Panc1 (cell line): ENCODE data around the gene TMEM109. TPM values are rescaled to one million over a fixed set of nuclear protein-coding genes. Genes with fewer than 3 reads are reported as not detected.

Experiments
- ATAC-seq: fragments of 200-7000 bp; cut with Tn5 transposase; 2 replicates; pipeline ENCODE4 v1.9.1; 2020; ENCODE audit warnings: mild to moderate bottlenecking, moderate library complexity
- BruUV-seq: library from RNA; stranded (reverse); fragments of 400-500 nt; replicated peaks from 2 replicates; lab custom pipeline; 2021; lab: Mats Ljungman, UMichigan
- CTCF ChIA-PET: fragments of 300-600 bp; sonication (Branson Sonifier 250); formaldehyde crosslinking; loops from one replicate; lab custom pipeline; 2022; ENCODE audit warnings: antibody characterized with exemption; lab: Charles Lee
- POLR2A ChIA-PET: fragments of 300-600 bp; sonication (Branson Sonifier 250); formaldehyde crosslinking; loops from one replicate; lab custom pipeline; 2022; ENCODE audit warnings: antibody characterized with exemption; lab: Charles Lee
- DNase-seq: peaks from one replicate; pipeline ENCODE4 v3.0.0-alpha.2; 2010; ENCODE audit warnings: low read depth, low spot score
- H3K27ac ChIP-seq: 2 replicates; pipeline ENCODE4 v1.5.1; 2011; ENCODE audit warnings: mild to moderate bottlenecking, low read length, inconsistent platforms
- H3K27me3 ChIP-seq: fragments of 200-500 bp; sonication (Bioruptor generic); 2 replicates; pipeline ENCODE4 v1.6.0; 2014; ENCODE audit warnings: low read length, inconsistent platforms; ENCODE audit not compliant: control insufficient read depth, insufficient read depth
- H3K36me3 ChIP-seq: fragments of 200-500 bp; sonication (Bioruptor generic); 2 replicates; pipeline ENCODE4 v1.5.1; 2014; ENCODE audit warnings: inconsistent platforms, mild to moderate bottlenecking, low read length, moderate library complexity; ENCODE audit not compliant: control insufficient read depth, insufficient read depth
- H3K4me1 ChIP-seq: 2 replicates; pipeline ENCODE4 v1.5.1; 2011; ENCODE audit warnings: inconsistent platforms, mild to moderate bottlenecking, low read length, moderate library complexity; ENCODE audit not compliant: control insufficient read depth, insufficient read depth
- H3K4me3 ChIP-seq, 2 experiments: 2 replicates each; pipeline ENCODE4 v1.5.1; 2011 to 2012; ENCODE audit warnings: low read depth in 2 of 2, low read length in 2 of 2, mild to moderate bottlenecking in 2 of 2, inconsistent platforms in 1 of 2, moderate library complexity in 1 of 2
- H3K9me3 ChIP-seq: fragments of 200-500 bp; sonication (Bioruptor generic); 2 replicates; pipeline ENCODE4 v1.5.1; 2014; ENCODE audit warnings: low read depth, mild to moderate bottlenecking, inconsistent platforms, low read length, moderate library complexity; ENCODE audit not compliant: control insufficient read depth, insufficient read depth
- POLR2AphosphoS5 ChIP-seq: IDR thresholded peaks from 2 replicates; pipeline ENCODE4 v1.6.1; 2012; ENCODE audit warnings: mild to moderate bottlenecking, low read depth, low read length, moderate library complexity
- SIN3A ChIP-seq: IDR thresholded peaks from 2 replicates; pipeline ENCODE4 v1.6.1; 2012; ENCODE audit warnings: low read depth, mild to moderate bottlenecking, low read length, moderate library complexity, borderline replicate concordance; ENCODE audit not compliant: insufficient read depth
- TCF7L2 ChIP-seq: IDR thresholded peaks from 2 replicates; pipeline ENCODE4 v1.6.1; 2011; ENCODE audit warnings: mild to moderate bottlenecking, low read depth, low read length, inconsistent platforms
- in situ Hi-C: cut with HindIII; loops from 2 replicates; pipeline ENCODE4 v1.10.0; 2016; ENCODE audit warnings: low sequenced_read_pairs, low pct_unique_long_range_greater_than_20kb
- intact Hi-C: fragments of 100-400 bp; cut with micrococcal nuclease; formaldehyde crosslinking; loops from one replicate; pipeline ENCODE4 v1.10.0; 2022; ENCODE audit not compliant: unreplicated experiment
- total RNA-seq: library from RNA; stranded (reverse); gene quantifications from one replicate; pipeline ENCODE4 v1.2.1, GENCODE V29; 2021; ENCODE audit not compliant: unreplicated experiment
- TF ChIP-seq, protein P1 (sequence below): fragments of 450-650 bp; IDR thresholded peaks from 2 replicates; pipeline ENCODE4 v1.5.1; 2017; ENCODE audit warnings: mild to moderate bottlenecking
- TF ChIP-seq, protein P2 (sequence below), 2 experiments: IDR thresholded peaks; 2 replicates each; pipeline ENCODE4 v1.6.1; 2011 to 2012; ENCODE audit warnings: low read depth in 2 of 2, control low read depth in 1 of 2, low read length in 1 of 2, mild to moderate bottlenecking in 1 of 2, moderate library complexity in 1 of 2; ENCODE audit not compliant: insufficient read depth in 1 of 2

TMEM109 gene
- total RNA-seq, 1 experiment from 2014 or later, result 91.8 TPM

DNA sequence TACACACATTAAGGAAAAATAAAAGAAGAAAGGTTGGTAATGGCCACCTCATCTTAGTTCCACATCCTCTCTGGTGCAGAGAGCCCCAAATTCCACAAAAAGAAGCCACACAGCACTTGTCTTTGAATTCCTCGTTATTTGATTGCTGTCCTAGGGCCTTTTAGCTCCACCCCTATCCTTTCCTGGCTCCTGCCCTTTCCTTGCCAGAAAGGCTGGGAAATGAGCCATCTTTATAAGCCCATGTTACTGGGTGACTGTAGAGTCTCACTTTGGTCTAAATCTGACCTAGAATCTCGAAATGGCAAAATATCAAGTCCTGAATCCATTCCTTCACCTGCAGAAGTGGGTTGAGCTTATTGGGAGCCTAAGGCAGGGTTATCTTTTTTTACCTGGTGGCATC is 6.0 kb downstream of the TMEM109 start:
- ChIA-PET POLR2A (no interaction called here), CTCF (no interaction called here)
- intact Hi-C loops, result no loop called here
- H3K27me3 ChIP-seq, result no peaks in the 10 kb centered on the region
- H3K4me3 ChIP-seq, result no peak overlapping the region
- H3K36me3 ChIP-seq, result no peaks in the 10 kb centered on the region; the same call in 1 of the 2 replicates
- in situ Hi-C loops, result no loop called here
- H3K9me3 ChIP-seq, result no peaks in the 10 kb centered on the region
- TF ChIP-seq SIN3A (no peak), TCF7L2 (no peak), POLR2AphosphoS5 (no peak)
- TF ChIP-seq, protein P1, sequence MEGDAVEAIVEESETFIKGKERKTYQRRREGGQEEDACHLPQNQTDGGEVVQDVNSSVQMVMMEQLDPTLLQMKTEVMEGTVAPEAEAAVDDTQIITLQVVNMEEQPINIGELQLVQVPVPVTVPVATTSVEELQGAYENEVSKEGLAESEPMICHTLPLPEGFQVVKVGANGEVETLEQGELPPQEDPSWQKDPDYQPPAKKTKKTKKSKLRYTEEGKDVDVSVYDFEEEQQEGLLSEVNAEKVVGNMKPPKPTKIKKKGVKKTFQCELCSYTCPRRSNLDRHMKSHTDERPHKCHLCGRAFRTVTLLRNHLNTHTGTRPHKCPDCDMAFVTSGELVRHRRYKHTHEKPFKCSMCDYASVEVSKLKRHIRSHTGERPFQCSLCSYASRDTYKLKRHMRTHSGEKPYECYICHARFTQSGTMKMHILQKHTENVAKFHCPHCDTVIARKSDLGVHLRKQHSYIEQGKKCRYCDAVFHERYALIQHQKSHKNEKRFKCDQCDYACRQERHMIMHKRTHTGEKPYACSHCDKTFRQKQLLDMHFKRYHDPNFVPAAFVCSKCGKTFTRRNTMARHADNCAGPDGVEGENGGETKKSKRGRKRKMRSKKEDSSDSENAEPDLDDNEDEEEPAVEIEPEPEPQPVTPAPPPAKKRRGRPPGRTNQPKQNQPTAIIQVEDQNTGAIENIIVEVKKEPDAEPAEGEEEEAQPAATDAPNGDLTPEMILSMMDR, result no peak
- TF ChIP-seq, protein P2, sequence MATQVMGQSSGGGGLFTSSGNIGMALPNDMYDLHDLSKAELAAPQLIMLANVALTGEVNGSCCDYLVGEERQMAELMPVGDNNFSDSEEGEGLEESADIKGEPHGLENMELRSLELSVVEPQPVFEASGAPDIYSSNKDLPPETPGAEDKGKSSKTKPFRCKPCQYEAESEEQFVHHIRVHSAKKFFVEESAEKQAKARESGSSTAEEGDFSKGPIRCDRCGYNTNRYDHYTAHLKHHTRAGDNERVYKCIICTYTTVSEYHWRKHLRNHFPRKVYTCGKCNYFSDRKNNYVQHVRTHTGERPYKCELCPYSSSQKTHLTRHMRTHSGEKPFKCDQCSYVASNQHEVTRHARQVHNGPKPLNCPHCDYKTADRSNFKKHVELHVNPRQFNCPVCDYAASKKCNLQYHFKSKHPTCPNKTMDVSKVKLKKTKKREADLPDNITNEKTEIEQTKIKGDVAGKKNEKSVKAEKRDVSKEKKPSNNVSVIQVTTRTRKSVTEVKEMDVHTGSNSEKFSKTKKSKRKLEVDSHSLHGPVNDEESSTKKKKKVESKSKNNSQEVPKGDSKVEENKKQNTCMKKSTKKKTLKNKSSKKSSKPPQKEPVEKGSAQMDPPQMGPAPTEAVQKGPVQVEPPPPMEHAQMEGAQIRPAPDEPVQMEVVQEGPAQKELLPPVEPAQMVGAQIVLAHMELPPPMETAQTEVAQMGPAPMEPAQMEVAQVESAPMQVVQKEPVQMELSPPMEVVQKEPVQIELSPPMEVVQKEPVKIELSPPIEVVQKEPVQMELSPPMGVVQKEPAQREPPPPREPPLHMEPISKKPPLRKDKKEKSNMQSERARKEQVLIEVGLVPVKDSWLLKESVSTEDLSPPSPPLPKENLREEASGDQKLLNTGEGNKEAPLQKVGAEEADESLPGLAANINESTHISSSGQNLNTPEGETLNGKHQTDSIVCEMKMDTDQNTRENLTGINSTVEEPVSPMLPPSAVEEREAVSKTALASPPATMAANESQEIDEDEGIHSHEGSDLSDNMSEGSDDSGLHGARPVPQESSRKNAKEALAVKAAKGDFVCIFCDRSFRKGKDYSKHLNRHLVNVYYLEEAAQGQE (IDR thresholded peaks at IDR 0.05; ENCODE audit: insufficient read depth in 1 of 2, low read depth in 2 of 2, low read length in 1 of 2), result no peak
- DNase-seq, result no peak
- ATAC-seq, result no peak
- H3K4me1 ChIP-seq, result peaks cover 18% of the 10 kb centered on the region
- no peak overlapping the region for H3K27ac ChIP-seq
- BruUV-seq, result no TSS peak

DNA sequence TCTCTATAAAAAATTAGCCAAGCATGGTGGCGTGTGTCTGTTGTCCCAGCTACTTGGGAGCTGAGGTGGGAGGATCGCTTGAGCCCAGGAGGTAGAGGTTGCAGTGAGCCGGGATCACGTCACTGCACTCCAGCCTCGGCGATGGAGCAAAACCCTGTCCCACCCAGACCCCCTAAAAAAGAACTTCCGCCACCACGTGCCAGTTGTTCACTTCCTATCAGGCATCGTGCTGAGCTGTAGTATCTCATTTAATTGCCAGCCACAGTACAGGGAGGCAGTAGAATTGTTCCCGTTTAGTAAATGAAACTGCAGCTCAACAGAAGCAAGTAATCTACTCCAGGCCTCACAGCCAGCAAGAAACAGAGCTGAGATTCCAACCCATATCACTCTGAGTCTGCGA is 7.3 kb downstream of the TMEM109 start:
- H3K9me3 ChIP-seq, result no peaks in the 10 kb centered on the region
- no peaks in the 10 kb centered on the region for H3K27me3 ChIP-seq
- no peak for TF ChIP-seq SIN3A
- TF ChIP-seq, protein P1, result no peak
- no peak for TF ChIP-seq POLR2AphosphoS5
- TF ChIP-seq, protein P2 (IDR thresholded peaks at IDR 0.05; ENCODE audit: insufficient read depth in 1 of 2, low read depth in 2 of 2, low read length in 1 of 2), result no peak
- TF ChIP-seq TCF7L2, result no peak
- DNase-seq, result no peak
- ATAC-seq, result no peak
- H3K4me1 ChIP-seq, result peaks cover 18% of the 10 kb centered on the region
- no peak overlapping the region for H3K4me3 ChIP-seq
- CTCF ChIA-PET, result no interaction called here
- in situ Hi-C loops (no loop called here), intact Hi-C loops (no loop called here)
- H3K36me3 ChIP-seq, result no peaks in the 10 kb centered on the region; the same call in 1 of the 2 replicates
- POLR2A ChIA-PET, result no interaction called here
- H3K27ac ChIP-seq, result no peak overlapping the region
- no TSS peak for BruUV-seq
